Thyroid gland (tissue), 4 donors: ENCODE measurements around the gene MAPK1IP1L. TPM values are rescaled to one million over a fixed set of nuclear protein-coding genes. Genes with fewer than 3 reads are reported as not detected.
A peak's percentile ranks its signal among the peaks of the same experiment; 100 is the strongest.

ENCODE experiments used
- DNase-seq, 2 donors: peaks; one replicate each; pipeline ENCODE4 v3.0.0-alpha.2; 2019
- H3K27ac ChIP-seq, 3 donors: fragments of 200-600 bp; sonication (generic); 1 replicate in 2 of 3; 2 replicates in 1 of 3; pipeline ENCODE4 v1.5.1; 2016 to 2019; ENCODE audit warnings: mild to moderate bottlenecking in 1 of 3, moderate library complexity in 1 of 3
- H3K27me3 ChIP-seq: fragments of 200-600 bp; sonication (generic); one replicate; pipeline ENCODE4 v1.5.1; 2019
- H3K36me3 ChIP-seq, 2 donors: fragments of 200-600 bp; sonication (generic); one replicate each; pipeline ENCODE4 v1.5.1; 2016 to 2019
- H3K4me1 ChIP-seq, 2 donors: fragments of 200-600 bp; sonication (generic); one replicate each; pipeline ENCODE4 v1.5.1; 2017 to 2019
- H3K4me3 ChIP-seq, 3 donors: fragments of 200-600 bp; sonication (generic); replicated peaks in 1 of 3; 1 replicate in 2 of 3; 2 replicates in 1 of 3; pipeline ENCODE4 v1.5.1; 2016; ENCODE audit warnings: mild to moderate bottlenecking in 1 of 3
- H3K9me3 ChIP-seq: fragments of 200-600 bp; sonication (generic); one replicate; pipeline ENCODE4 v1.5.1; 2017
- POLR2A ChIP-seq, 2 donors: fragments of 450-650 bp; IDR thresholded peaks; one replicate each; pipeline ENCODE4 v1.6.1; 2017; ENCODE audit warnings: antibody characterized with exemption in 2 of 2, mild to moderate bottlenecking in 2 of 2, moderate library complexity in 1 of 2
- WGBS, 2 donors: methylation state at CpG; one replicate each; pipeline ENCODE4 v1.1.5; 2017; 5-methylcytosine and 5-hydroxymethylcytosine counted together
- intact Hi-C: fragments of 100-400 bp; cut with DNase I; formaldehyde crosslinking; loops from one replicate; pipeline ENCODE4 v1.15.1; 2023
- total RNA-seq, 4 donors: library from RNA; depleted of rRNA; stranded (reverse); fragments of >200 nt; gene quantifications; one replicate each; pipeline ENCODE4 v1.2.3, GENCODE V29; 2016
- TF ChIP-seq, protein P1 (sequence below), 6 experiments: fragments of 200-600 bp in 3 of 6; fragments of 450-650 bp in 3 of 6; sonication (generic) in 3 of 6; IDR thresholded peaks; one replicate each; pipeline ENCODE4 v1.5.1; 2016 to 2019; ENCODE audit warnings: antibody characterized with exemption in 6 of 6, mild to moderate bottlenecking in 2 of 6, inconsistent platforms in 1 of 6, moderate library complexity in 1 of 6

MAPK1IP1L gene
- total RNA-seq, 4 donors from 2014 or later, result 56.6 to 89.9 (median 69.6) TPM

GRCh38 chr14:55047301-55048053 is 4.0 kb upstream of the MAPK1IP1L start:
- Histone ChIP-seq H3K4me1 (peaks cover 0 to 8% of the 10 kb centered on the region in 2 donors), H3K27me3 (no peaks in the 10 kb centered on the region), H3K4me3 (no peak overlapping the region), H3K27ac (no peak overlapping the region), H3K9me3 (no peaks in the 10 kb centered on the region), H3K36me3 (peaks cover 8 to 9% of the 10 kb centered on the region in 2 donors)
- DNase-seq, result no peak
- no peak for TF ChIP-seq POLR2A (IDR thresholded peaks at IDR 0.05)
- TF ChIP-seq, protein P1, sequence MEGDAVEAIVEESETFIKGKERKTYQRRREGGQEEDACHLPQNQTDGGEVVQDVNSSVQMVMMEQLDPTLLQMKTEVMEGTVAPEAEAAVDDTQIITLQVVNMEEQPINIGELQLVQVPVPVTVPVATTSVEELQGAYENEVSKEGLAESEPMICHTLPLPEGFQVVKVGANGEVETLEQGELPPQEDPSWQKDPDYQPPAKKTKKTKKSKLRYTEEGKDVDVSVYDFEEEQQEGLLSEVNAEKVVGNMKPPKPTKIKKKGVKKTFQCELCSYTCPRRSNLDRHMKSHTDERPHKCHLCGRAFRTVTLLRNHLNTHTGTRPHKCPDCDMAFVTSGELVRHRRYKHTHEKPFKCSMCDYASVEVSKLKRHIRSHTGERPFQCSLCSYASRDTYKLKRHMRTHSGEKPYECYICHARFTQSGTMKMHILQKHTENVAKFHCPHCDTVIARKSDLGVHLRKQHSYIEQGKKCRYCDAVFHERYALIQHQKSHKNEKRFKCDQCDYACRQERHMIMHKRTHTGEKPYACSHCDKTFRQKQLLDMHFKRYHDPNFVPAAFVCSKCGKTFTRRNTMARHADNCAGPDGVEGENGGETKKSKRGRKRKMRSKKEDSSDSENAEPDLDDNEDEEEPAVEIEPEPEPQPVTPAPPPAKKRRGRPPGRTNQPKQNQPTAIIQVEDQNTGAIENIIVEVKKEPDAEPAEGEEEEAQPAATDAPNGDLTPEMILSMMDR (IDR thresholded peaks at IDR 0.05), result no peak
- intact Hi-C loops, result no loop called here
- 91% methylated on average over 5 of the region's 5 CpGs for WGBS, 2 donors

- H3K27me3 ChIP-seq, result no peaks in the 10 kb centered on the region
Measured at GRCh38 chr14:55048900-55049436, 2.5 kb upstream of the MAPK1IP1L start.

GRCh38 chr14:55051165-55051422 is 353 bp upstream of the MAPK1IP1L start:
- no peak for TF ChIP-seq POLR2A (IDR thresholded peaks at IDR 0.05)
- TF ChIP-seq, protein P1 (IDR thresholded peaks at IDR 0.05), result no peak
- no peak for DNase-seq
- Histone ChIP-seq H3K9me3 (no peaks in the 10 kb centered on the region), H3K27ac (peak overlapping the region; percentile 61 to 100 (median 100)), H3K27me3 (no peaks in the 10 kb centered on the region), H3K4me3 (peak overlapping the region in 2 of 3 donors; percentile 12 to 81), H3K4me1 (peaks cover 11 to 20% of the 10 kb centered on the region in 2 donors), H3K36me3 (no peaks in the 10 kb centered on the region)
- intact Hi-C loops, result no loop called here
- WGBS, 2 donors, result 0 to 1% methylated on average over 10 of the region's 10 CpGs

More at GRCh38 chr14:55048900-55049436, 2.5 kb upstream of the MAPK1IP1L start:
- TF ChIP-seq, protein P1 (IDR thresholded peaks at IDR 0.05), result no peak
- TF ChIP-seq POLR2A (IDR thresholded peaks at IDR 0.05), result no peak
- Histone ChIP-seq H3K4me1 (peaks cover 11 to 20% of the 10 kb centered on the region in 2 donors), H3K4me3 (no peak overlapping the region), H3K36me3 (peaks cover under 1 to 2% of the 10 kb centered on the region in 2 donors), H3K27ac (no peak overlapping the region), H3K9me3 (no peaks in the 10 kb centered on the region)
- 86 to 90% methylated on average over 2 of the region's 2 CpGs for WGBS, 2 donors
- DNase-seq, result no peak
- intact Hi-C loops, result no loop called here

DNA sequence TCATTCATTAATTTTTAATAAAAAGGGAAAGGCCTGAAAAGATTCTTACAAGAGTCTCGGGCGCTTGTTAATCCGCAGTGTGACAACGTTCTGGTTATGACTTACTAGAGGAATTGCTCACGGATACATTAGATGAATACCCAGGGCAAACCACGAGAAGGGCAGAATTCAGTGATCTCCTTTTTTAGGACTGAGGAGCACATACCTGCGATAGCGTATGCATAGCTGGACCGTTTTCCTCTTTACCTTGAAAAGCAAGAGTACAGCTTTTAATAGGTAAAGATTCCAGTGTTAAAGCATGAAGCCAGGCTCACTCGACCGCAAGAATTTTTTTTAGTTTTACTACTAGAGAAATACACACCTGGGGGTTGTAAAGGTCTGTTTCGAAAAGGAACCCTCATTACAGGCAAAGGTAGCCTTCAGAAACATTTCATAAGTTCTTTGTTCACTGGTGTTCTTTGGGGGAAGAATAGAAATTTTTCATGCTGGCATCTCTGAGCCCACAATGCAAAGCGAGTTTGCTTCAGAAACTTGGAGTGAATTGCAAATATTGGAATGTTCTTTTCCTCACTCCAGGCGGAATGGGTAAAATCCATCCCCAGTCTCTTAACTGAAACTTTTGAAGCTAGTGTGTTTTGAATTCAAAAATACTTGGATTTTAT is 953 bp downstream of the MAPK1IP1L start:
- Histone ChIP-seq H3K27me3 (no peaks in the 10 kb centered on the region), H3K4me1 (peaks cover 11 to 20% of the 10 kb centered on the region in 2 donors), H3K9me3 (no peaks in the 10 kb centered on the region), H3K27ac (peak overlapping the region; percentile 98 to 100 (median 100)), H3K4me3 (peak overlapping the region; percentile 81 to 98 (median 90)), H3K36me3 (no peaks in the 10 kb centered on the region)
- WGBS, 2 donors, result 4 to 5% methylated on average over 14 of the region's 14 CpGs
- intact Hi-C loops, result no loop called here
- DNase-seq, result no peak
- TF ChIP-seq POLR2A (IDR thresholded peaks at IDR 0.05), result no peak
- TF ChIP-seq, protein P1 (IDR thresholded peaks at IDR 0.05), result no peak

DNA sequence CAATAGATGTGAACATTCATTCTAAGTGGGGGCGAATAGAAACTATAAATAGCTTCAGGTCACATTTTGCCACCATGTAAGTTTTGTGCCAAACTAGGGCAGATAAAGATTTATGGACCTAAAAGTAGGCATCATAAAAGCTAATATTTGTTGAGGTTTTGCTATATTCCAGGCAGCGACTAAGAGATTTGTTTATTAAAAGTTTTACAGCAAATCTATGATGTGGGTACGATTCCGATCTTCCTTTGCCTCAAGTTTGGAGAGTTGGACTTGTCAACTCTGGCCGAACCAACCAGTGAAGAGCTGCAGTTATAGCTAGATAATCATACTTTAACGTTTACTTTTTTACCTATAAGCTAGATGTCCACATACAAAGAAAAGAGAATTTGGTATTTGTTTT is 1.6 kb downstream of the MAPK1IP1L start:
- WGBS, 2 donors, result 75 to 78% methylated on average over 6 of the region's 6 CpGs
- H3K27me3 ChIP-seq, result no peaks in the 10 kb centered on the region
- H3K36me3 ChIP-seq, result no peaks in the 10 kb centered on the region
- no peaks in the 10 kb centered on the region for H3K9me3 ChIP-seq
- no peak for TF ChIP-seq POLR2A (IDR thresholded peaks at IDR 0.05)
- TF ChIP-seq, protein P1 (IDR thresholded peaks at IDR 0.05), result no peak
- H3K4me1 ChIP-seq, result peaks cover 11 to 20% of the 10 kb centered on the region in 2 donors
- peak overlapping the region in 1 of 3 donors; percentile 81 for H3K4me3 ChIP-seq
- H3K27ac ChIP-seq, result peak overlapping the region in 1 of 3 donors; percentile 100
- intact Hi-C loops, result no loop called here
- DNase-seq, result no peak
